IMR-90 (cell line): Measurements from ENCODE around the gene SLC7A6OS. TPM values are rescaled to one million over a fixed set of nuclear protein-coding genes. Genes with fewer than 3 reads are reported as not detected.

Experiments used
- ATAC-seq: fragments of 200-7000 bp; cut with Tn5 transposase; 2 replicates; pipeline ENCODE4 v1.9.1; 2020; ENCODE audit warnings: low read depth, mild to moderate bottlenecking, moderate library complexity
- BruUV-seq: library from RNA; stranded (reverse); fragments of 400-500 nt; replicated peaks from 2 replicates; lab custom pipeline; 2021; lab: Mats Ljungman, UMichigan
- CTCF ChIA-PET: fragments of 300-600 bp; formaldehyde crosslinking; extraction: SDS; loops from one replicate; lab custom pipeline; 2021; ENCODE audit warnings: antibody characterized with exemption; lab: Yijun Ruan, JAX
- POLR2A ChIA-PET: fragments of 300-600 bp; sonication (Branson Sonifier 250); formaldehyde crosslinking; loops from one replicate; lab custom pipeline; 2022; ENCODE audit warnings: antibody characterized with exemption; ENCODE audit not compliant: unreplicated experiment; lab: Charles Lee
- DNase-seq: peaks from one replicate; pipeline ENCODE4 v3.0.0; 2013
- H2AFZ ChIP-seq: replicated peaks from 2 replicates; pipeline ENCODE3; 2013; ENCODE audit warnings: low read length, mild to moderate bottlenecking; ENCODE audit not compliant: poor library complexity
- H2AK5ac ChIP-seq: 2 replicates; pipeline ENCODE4 v1.6.1; 2013; ENCODE audit warnings: low read depth, low read length, inconsistent platforms
- H2AK9ac ChIP-seq: replicated peaks from 2 replicates; pipeline ENCODE3; 2013; ENCODE audit warnings: mild to moderate bottlenecking, low read depth, low read length, moderate library complexity; ENCODE audit not compliant: poor library complexity
- H2BK120ac ChIP-seq: 2 replicates; pipeline ENCODE4 v1.6.1; 2013; ENCODE audit warnings: low read depth, low read length, inconsistent platforms
- H2BK15ac ChIP-seq: 3 replicates; pipeline ENCODE4 v1.6.1; 2013; ENCODE audit warnings: low read depth, low read length, inconsistent platforms
- H2BK20ac ChIP-seq: 2 replicates; pipeline ENCODE4 v1.6.1; 2013; ENCODE audit warnings: low read depth, mild to moderate bottlenecking, inconsistent platforms, low read length, moderate library complexity
- H2BK5ac ChIP-seq: 2 replicates; pipeline ENCODE4 v1.6.1; 2013; ENCODE audit warnings: mild to moderate bottlenecking, low read depth, low read length, inconsistent platforms; ENCODE audit not compliant: poor library complexity, severe bottlenecking
- H3K14ac ChIP-seq: replicated peaks from 2 replicates; pipeline ENCODE4 v1.6.1; 2013; ENCODE audit warnings: low read depth, low read length, inconsistent platforms
- H3K18ac ChIP-seq: 2 replicates; pipeline ENCODE4 v1.6.1; 2013; ENCODE audit warnings: low read depth, low read length, control low read depth
- H3K23ac ChIP-seq: 2 replicates; pipeline ENCODE4 v1.6.1; 2013; ENCODE audit warnings: low read depth, low read length, inconsistent platforms
- H3K27ac ChIP-seq: 2 replicates; pipeline ENCODE4 v1.5.1; 2013; ENCODE audit warnings: mild to moderate bottlenecking, control low read depth, low read length; ENCODE audit not compliant: insufficient read depth
- H3K27me3 ChIP-seq: 2 replicates; pipeline ENCODE4 v1.6.1; 2013; ENCODE audit warnings: low read length; ENCODE audit not compliant: control insufficient read depth, insufficient read depth
- H3K36me3 ChIP-seq: 2 replicates; pipeline ENCODE4 v1.6.1; 2013; ENCODE audit warnings: low read length, mixed read lengths; ENCODE audit not compliant: control insufficient read depth, insufficient read depth
- H3K4ac ChIP-seq: 2 replicates; pipeline ENCODE4 v1.6.1; 2013; ENCODE audit warnings: low read depth, low read length, inconsistent platforms
- H3K4me1 ChIP-seq: 2 replicates; pipeline ENCODE4 v1.6.1; 2013; ENCODE audit warnings: low read length, mixed read lengths; ENCODE audit not compliant: control insufficient read depth, insufficient read depth
- H3K4me2 ChIP-seq: 2 replicates; pipeline ENCODE4 v1.6.1; 2013; ENCODE audit warnings: low read depth, mild to moderate bottlenecking, control low read depth, low read length, moderate library complexity
- H3K4me3 ChIP-seq: 2 replicates; pipeline ENCODE4 v1.5.1; 2013; ENCODE audit warnings: low read depth, mild to moderate bottlenecking, control low read depth, low read length, moderate library complexity; ENCODE audit not compliant: insufficient read depth
- H3K56ac ChIP-seq: 2 replicates; pipeline ENCODE4 v1.6.1; 2013; ENCODE audit warnings: low read length, inconsistent platforms; ENCODE audit not compliant: insufficient read depth; ENCODE audit errors: extremely low read depth
- H3K79me1 ChIP-seq, 2 experiments: 2 replicates each; pipeline ENCODE4 v1.6.1; 2013; ENCODE audit warnings: low read length in 2 of 2, inconsistent platforms in 1 of 2, low read depth in 1 of 2
- H3K9ac ChIP-seq: 2 replicates; pipeline ENCODE4 v1.6.1; 2013; ENCODE audit warnings: low read depth, low read length, control low read depth
- H3K9me1 ChIP-seq: 2 replicates; pipeline ENCODE4 v1.6.1; 2013; ENCODE audit warnings: low read length, inconsistent platforms; ENCODE audit not compliant: insufficient read depth
- H3K9me3 ChIP-seq: 2 replicates; pipeline ENCODE4 v1.6.1; 2013; ENCODE audit warnings: low read length; ENCODE audit not compliant: control insufficient read depth, insufficient read depth
- H4K20me1 ChIP-seq: 2 replicates; pipeline ENCODE4 v1.6.1; 2013; ENCODE audit warnings: low read length, inconsistent platforms; ENCODE audit not compliant: insufficient read depth
- H4K5ac ChIP-seq: 2 replicates; pipeline ENCODE4 v1.6.1; 2013; ENCODE audit warnings: mild to moderate bottlenecking, low read depth, low read length, control low read depth
- H4K8ac ChIP-seq, 2 experiments: 2 replicates each; pipeline ENCODE4 v1.6.1; 2013; ENCODE audit warnings: low read depth in 2 of 2, low read length in 2 of 2, control low read depth in 1 of 2, inconsistent platforms in 1 of 2
- H4K91ac ChIP-seq: 2 replicates; pipeline ENCODE4 v1.6.1; 2013; ENCODE audit warnings: low read depth, low read length, inconsistent platforms; ENCODE audit not compliant: insufficient read depth
- RFX5 ChIP-seq: IDR thresholded peaks from 2 replicates; pipeline ENCODE4 v1.8.0; 2012; ENCODE audit warnings: low read depth, mild to moderate bottlenecking, low read length, moderate library complexity
- WGBS, 2 experiments: methylation state at CpG; one replicate each; pipeline versions ENCODE4 v1.1.5 to v1.1.7; 2013; ENCODE audit warnings: missing lambda C conversion rate in 2 of 2; ENCODE audit not compliant: insufficient read length in 1 of 2; ENCODE audit errors: extremely low coverage in 2 of 2; 5-methylcytosine and 5-hydroxymethylcytosine counted together
- dilution Hi-C: fragments of 300-500 bp; cut with HindIII; formaldehyde crosslinking; loops from one replicate; pipeline ENCODE4 v1.14.3; 2018; ENCODE audit warnings: low sequenced_read_pairs; ENCODE audit not compliant: unreplicated experiment
- in situ Hi-C: fragments of 300-500 bp; cut with MboI; formaldehyde crosslinking; loops from 3 replicates; pipeline ENCODE4 v1.14.3; 2019; ENCODE audit warnings: low sequenced_read_pairs, inconsistent platforms, mixed read lengths
- intact Hi-C: fragments of 100-400 bp; cut with micrococcal nuclease; formaldehyde crosslinking; loops from 2 replicates; pipeline ENCODE4 v1.10.0; 2022
- polyA plus RNA-seq, 3 experiments: library from polyadenylated mRNA; depleted of rRNA; stranded (reverse); fragments of >200 nt; gene quantifications; 2 replicates each; pipeline ENCODE4 v1.2.3, GENCODE V29; 2012; ENCODE audit warnings: low replicate concordance in 1 of 3
- total RNA-seq: library from RNA; depleted of rRNA; stranded (reverse); fragments of >200 nt; gene quantifications from 2 replicates; pipeline ENCODE4 v1.2.3, GENCODE V29; 2012

The SLC7A6OS gene
- total and polyA plus RNA-seq, 2 of the 4 experiments (the other 2 are of a cell fraction), result 6.8 to 8.4 TPM

DNA sequence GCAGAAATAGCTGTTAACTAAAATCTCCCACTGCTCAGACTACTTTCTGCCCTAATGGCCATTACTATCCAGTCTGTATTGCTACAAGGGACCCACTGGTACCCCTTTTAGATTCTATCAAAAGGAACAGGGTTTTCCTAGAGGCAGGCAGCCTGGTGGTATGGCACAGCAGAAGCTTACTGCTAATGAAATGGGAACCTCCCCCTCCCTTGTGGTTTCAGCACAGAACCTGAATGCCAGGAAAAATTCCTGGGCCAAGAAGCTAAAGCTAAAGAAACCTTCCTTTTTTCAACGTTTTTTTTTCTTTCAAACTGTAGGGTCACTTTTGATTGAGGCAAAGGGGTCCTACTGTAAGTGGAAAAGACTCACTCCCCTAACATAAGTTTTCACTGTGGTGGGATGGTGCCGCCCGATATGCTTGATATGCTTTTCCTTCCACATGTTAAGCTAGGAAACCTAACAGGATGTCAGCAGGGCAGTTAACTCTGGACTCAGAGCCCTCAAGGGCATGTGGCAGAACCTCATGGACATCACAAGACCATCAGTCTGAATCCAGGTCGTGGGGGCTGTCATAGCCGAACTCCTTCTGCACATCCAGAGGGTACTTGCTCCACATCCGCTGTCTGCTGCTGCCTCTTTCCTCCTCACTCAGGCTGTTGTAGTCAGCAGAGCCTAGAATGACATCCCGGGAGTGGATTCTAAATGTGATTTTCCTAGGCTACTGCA lies 9.8 kb downstream of the SLC7A6OS start:
- Histone ChIP-seq H4K20me1 (peaks cover 14% of the 10 kb centered on the region; the same call in 1 of the 2 replicates), H2BK20ac (no peak overlapping the region), H3K4me1 (peaks cover 7% of the 10 kb centered on the region; the same call in 1 of the 2 replicates), H2BK5ac (no peak overlapping the region), H3K9me3 (no peaks in the 10 kb centered on the region), H2BK15ac (no peak overlapping the region), H4K5ac (no peak overlapping the region), H3K9me1 (peaks cover 8% of the 10 kb centered on the region; the same call in 1 of the 2 replicates), H3K27ac (no peak overlapping the region), H3K56ac (no peak overlapping the region), H3K4me3 (no peak overlapping the region), H2AFZ (no peak overlapping the region), H3K27me3 (no peaks in the 10 kb centered on the region), H3K14ac (no peak overlapping the region), H3K36me3 (peaks cover 57% of the 10 kb centered on the region), H4K91ac (no peak overlapping the region), H3K18ac (no peak overlapping the region), H3K4me2 (no peak overlapping the region), H4K8ac (no peak overlapping the region), H3K79me1 (peaks cover 15 to 65% of the 10 kb centered on the region in 2 experiments; a peak in 3 of 4 replicates), H3K4ac (no peak overlapping the region), H3K9ac (no peak overlapping the region), H3K23ac (no peak overlapping the region), H2AK5ac (no peak overlapping the region), H2AK9ac (no peak overlapping the region), H2BK120ac (no peak overlapping the region)
- intact Hi-C loops, result no loop called here
- DNase-seq (no peak), ATAC-seq (no peak)
- TF ChIP-seq RFX5, result no peak
- POLR2A ChIA-PET, result interaction anchor here (1.1 kb wide), 1 partner anchor 10 kb away, joined by 3 read pairs; the partner anchor contains the start of genes PRMT7 and SLC7A6OS
- WGBS, 2 experiments, result no CpG with 5 or more reads among the region's 7 CpGs
- CTCF ChIA-PET, result interaction anchor here (0.7 to 1.4 kb wide), 2 partner anchors 13 to 28 kb away, joined by 3 read pairs; no protein-coding TSS in a partner anchor
- BruUV-seq, result no TSS peak
- in situ Hi-C loops, result no loop called here
- dilution Hi-C loops, result no loop called here
